Heart left ventricle (tissue), 16 donors: ENCODE data around the gene WWOX. TPM values are rescaled to one million over a fixed set of nuclear protein-coding genes. Genes with fewer than 3 reads are reported as not detected.

ENCODE experiments used
- ATAC-seq, 4 donors: fragments of 200-7000 bp; cut with Tn5 transposase; one replicate each; pipeline ENCODE4 v1.9.1; 2020 to 2022; ENCODE audit warnings: moderate library complexity in 4 of 4, mild to moderate bottlenecking in 3 of 4, moderate number of reproducible peaks in 1 of 4
- DNase-seq, 5 donors: peaks; one replicate each; pipeline ENCODE4 v3.0.0-alpha.2; 2020
- H3K27ac ChIP-seq, 12 donors: fragments of 200-600 bp; sonication (generic) in 4 of 12; one replicate each; pipeline versions ENCODE4 v1.5.0 to v1.8.0; 2016 to 2022; ENCODE audit warnings: mild to moderate bottlenecking in 2 of 12
- H3K27me3 ChIP-seq, 9 donors: fragments of 200-600 bp; sonication (generic) in 2 of 9; one replicate each; pipeline versions ENCODE4 v1.5.1 to v1.8.0; 2016 to 2022; ENCODE audit warnings: mild to moderate bottlenecking in 3 of 9
- H3K36me3 ChIP-seq, 9 donors: fragments of 200-600 bp; sonication (generic) in 2 of 9; one replicate each; pipeline versions ENCODE4 v1.5.0 to v1.8.0; 2018 to 2022; ENCODE audit warnings: mild to moderate bottlenecking in 2 of 9
- H3K4me1 ChIP-seq, 12 donors: fragments of 200-600 bp; sonication (generic) in 4 of 12; one replicate each; pipeline versions ENCODE4 v1.5.0 to v1.8.0; 2016 to 2022; ENCODE audit warnings: mild to moderate bottlenecking in 3 of 12
- H3K4me3 ChIP-seq, 12 donors: fragments of 200-600 bp; sonication (generic) in 4 of 12; one replicate each; pipeline versions ENCODE4 v1.5.0 to v1.8.0; 2017 to 2022; ENCODE audit warnings: mild to moderate bottlenecking in 9 of 12, moderate library complexity in 4 of 12
- H3K9me3 ChIP-seq, 12 donors: fragments of 200-600 bp; sonication (generic) in 4 of 12; one replicate each; pipeline versions ENCODE4 v1.5.0 to v1.8.0; 2016 to 2022; ENCODE audit warnings: mild to moderate bottlenecking in 1 of 12
- POLR2A ChIP-seq, 2 donors: fragments of 450-650 bp; IDR thresholded peaks; one replicate each; pipeline ENCODE4 v1.6.1; 2017; ENCODE audit warnings: antibody characterized with exemption in 2 of 2, mild to moderate bottlenecking in 2 of 2, moderate library complexity in 2 of 2
- WGBS, 4 donors: extraction: QIAGEN DNeasy Blood & Tissue Kit in 2 of 4; methylation state at CpG; one replicate each; pipeline versions ENCODE4 v1.1.5 to v1.1.7; 2013 to 2018; 5-methylcytosine and 5-hydroxymethylcytosine counted together
- intact Hi-C, 10 donors: fragments of 100-400 bp; cut with DNase I; formaldehyde crosslinking; loops; one replicate each; pipeline versions ENCODE4 v1.11.1 to v1.14.2; 2022
- polyA plus RNA-seq, 2 donors: library from polyadenylated mRNA; stranded (reverse); fragments of 200-250 nt; gene quantifications; one replicate each; pipeline ENCODE4 v1.2.3, GENCODE V29; 2013
- total RNA-seq, 9 donors: library from RNA; depleted of rRNA in 2 of 9; stranded (reverse); fragments of >200 nt in 2 of 9; fragmentation: NEBNext Ultra II Directional in 3 of 9; extraction: Animal tissue kit (Norgen Biotek cat#: 25700) in 3 of 9; gene quantifications; one replicate each; pipeline versions ENCODE4 v1.1.0 to v1.2.4, GENCODE V29; 2016 to 2023
- TF ChIP-seq, protein P1 (sequence below), 12 donors: fragments of 200-600 bp; sonication (generic) in 4 of 12; IDR thresholded peaks; one replicate each; pipeline versions ENCODE4 v1.5.0 to v1.8.0; 2018 to 2022; ENCODE audit warnings: antibody characterized with exemption in 12 of 12, mild to moderate bottlenecking in 5 of 12
- donor health status: ischemic (EF 13 %, LVEDD 7.1; RV severe dilation, severe dysfunction).
- donor health status: healthy with polysubstance abuse.
- donor health status: DM: no; HTN: yes; CAD: no.
- donor health status: DM: no; HTN: no; CAD: no.
- donor health status: ischemic (EF 25% LVEDD 6.9; RV normal size, moderate dysfunction).
- donor health status: ischemic (EF 25% LVEDD 5.7; RV mildly dilated, moderate dysfunction).
- donor health status: healthy.
- donor health status: DM: yes; HTN: yes; CAD: no.
- donor health status: ischemic (EF 35%, LVEDD 5.7; RV mildly dilated, moderate dysfunction).
- donor health status: nonischemic (EF 11% LVEDD 7.7; RV severe dilation, severe dysfunction).
- donor health status: DM: yes; HTN: yes; CAD: no.
- donor health status: PGD.
- donor health status: ischemic (EF 29% LVEDD 5.4; RV normal size, mild dysfunction).
- donor health status: nonischemic (EF 23%, LVEDD 6.1; RV moderate dilation, normal function).

The WWOX gene
- total and polyA plus RNA-seq, 11 donors: 4.3 to 18.3 (median 9.1) TPM

DNA sequence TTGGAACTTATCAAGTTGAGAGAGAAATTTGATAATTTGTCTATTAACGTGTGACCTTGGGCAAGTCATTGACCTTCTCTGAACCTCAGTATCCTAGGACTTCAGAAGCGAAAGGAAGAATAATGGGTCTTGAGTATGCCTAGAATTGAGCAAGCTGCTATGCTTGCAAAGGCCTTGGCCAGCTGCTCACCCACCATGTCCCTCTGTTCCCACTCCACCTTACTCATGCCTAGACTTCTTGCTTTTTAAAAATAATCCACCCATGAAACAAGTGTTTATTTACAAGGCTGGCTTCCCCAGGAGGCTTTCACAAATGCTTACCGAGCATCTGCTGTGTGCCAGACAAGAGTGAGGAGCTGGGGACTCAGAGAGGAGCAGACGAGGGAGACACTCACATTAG lies 910.4 kb downstream of the WWOX start:
- DNase-seq (no peak), ATAC-seq (no peak)
- Histone ChIP-seq H3K4me3 (no peak overlapping the region), H3K27ac (no peak overlapping the region), H3K9me3 (no peaks in the 10 kb centered on the region), H3K4me1 (no peaks in the 10 kb centered on the region), H3K27me3 (peaks cover 0 to 6% (median 0%) of the 10 kb centered on the region in 9 donors), H3K36me3 (no peaks in the 10 kb centered on the region)
- 92 to 96% (median 95%) methylated on average over 4 of the region's 4 CpGs for WGBS, 4 donors
- intact Hi-C loops: no loop called here
- TF ChIP-seq, protein P1, sequence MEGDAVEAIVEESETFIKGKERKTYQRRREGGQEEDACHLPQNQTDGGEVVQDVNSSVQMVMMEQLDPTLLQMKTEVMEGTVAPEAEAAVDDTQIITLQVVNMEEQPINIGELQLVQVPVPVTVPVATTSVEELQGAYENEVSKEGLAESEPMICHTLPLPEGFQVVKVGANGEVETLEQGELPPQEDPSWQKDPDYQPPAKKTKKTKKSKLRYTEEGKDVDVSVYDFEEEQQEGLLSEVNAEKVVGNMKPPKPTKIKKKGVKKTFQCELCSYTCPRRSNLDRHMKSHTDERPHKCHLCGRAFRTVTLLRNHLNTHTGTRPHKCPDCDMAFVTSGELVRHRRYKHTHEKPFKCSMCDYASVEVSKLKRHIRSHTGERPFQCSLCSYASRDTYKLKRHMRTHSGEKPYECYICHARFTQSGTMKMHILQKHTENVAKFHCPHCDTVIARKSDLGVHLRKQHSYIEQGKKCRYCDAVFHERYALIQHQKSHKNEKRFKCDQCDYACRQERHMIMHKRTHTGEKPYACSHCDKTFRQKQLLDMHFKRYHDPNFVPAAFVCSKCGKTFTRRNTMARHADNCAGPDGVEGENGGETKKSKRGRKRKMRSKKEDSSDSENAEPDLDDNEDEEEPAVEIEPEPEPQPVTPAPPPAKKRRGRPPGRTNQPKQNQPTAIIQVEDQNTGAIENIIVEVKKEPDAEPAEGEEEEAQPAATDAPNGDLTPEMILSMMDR (IDR thresholded peaks at IDR 0.05): no peak
- TF ChIP-seq POLR2A (IDR thresholded peaks at IDR 0.05): no peak

DNA sequence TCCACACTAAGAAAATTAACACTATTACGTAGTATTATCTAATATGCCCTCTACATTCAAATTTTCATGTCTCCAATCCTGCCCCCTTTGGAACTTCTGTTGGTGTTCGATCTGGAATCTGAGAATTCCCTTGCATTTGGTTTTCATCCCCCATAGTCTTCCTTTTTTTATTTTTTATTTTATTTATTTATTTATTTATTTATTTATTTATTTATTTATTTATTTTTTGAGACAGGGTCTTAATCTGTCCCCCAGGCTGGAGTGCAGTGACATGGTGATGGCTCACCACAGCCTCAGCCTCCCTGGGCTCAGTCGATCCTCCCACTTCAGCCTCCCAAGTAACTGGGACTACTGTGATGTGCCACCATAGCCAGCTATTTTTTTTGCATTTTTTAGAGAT lies 911.8 kb downstream of the WWOX start:
- no peak overlapping the region for H3K4me3 ChIP-seq
- intact Hi-C loops: no loop called here
- H3K9me3 ChIP-seq: no peaks in the 10 kb centered on the region
- 93 to 98% (median 97%) methylated on average over 3 of the region's 3 CpGs for WGBS, 4 donors
- ATAC-seq (no peak), DNase-seq (no peak)
- no peak overlapping the region for H3K27ac ChIP-seq
- no peaks in the 10 kb centered on the region for H3K36me3 ChIP-seq
- H3K4me1 ChIP-seq: no peaks in the 10 kb centered on the region
- TF ChIP-seq, protein P1 (IDR thresholded peaks at IDR 0.05): no peak
- no peak for TF ChIP-seq POLR2A (IDR thresholded peaks at IDR 0.05)
- H3K27me3 ChIP-seq: no peaks in the 10 kb centered on the region

DNA sequence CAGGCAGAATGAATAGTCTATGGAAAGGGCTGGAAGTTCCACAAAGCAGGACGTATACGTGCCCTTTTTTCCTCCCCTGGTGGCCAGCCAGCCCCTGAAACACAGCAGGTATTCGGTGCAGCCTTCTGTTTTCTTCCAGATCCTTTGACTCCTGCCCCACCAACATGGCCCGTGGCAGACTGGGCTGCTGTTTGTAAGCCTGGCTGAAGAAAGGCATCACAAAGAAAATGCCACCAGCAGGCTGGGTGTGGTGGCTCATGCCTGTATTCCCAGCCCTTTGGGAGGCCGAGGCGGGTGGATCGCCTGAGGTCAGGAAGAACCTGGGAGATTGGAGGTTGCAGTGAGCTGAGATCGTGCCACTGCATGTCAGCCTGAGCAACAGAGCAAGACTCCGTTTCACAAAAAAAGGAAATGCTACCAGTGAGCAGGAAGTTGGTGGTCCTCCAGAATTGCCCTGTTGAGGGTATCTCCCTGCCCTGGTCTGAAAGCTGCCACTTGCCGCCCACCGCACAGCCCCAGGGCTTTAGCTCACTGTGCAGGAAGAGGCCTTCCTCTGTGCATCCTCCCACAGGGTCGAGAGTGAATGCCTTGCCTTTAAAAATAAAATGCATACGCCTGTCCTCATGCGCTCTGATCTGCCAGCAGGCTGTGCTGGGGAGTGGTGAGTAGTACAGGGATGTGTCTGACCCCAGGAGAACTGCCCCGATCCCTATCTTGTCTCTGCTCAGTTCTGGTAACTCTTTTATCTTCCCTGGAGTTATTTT lies 913.4 kb downstream of the WWOX start:
- Histone ChIP-seq H3K36me3 (no peaks in the 10 kb centered on the region), H3K9me3 (no peaks in the 10 kb centered on the region), H3K4me3 (no peak overlapping the region), H3K27me3 (no peaks in the 10 kb centered on the region), H3K27ac (no peak overlapping the region), H3K4me1 (no peaks in the 10 kb centered on the region)
- DNase-seq (no peak), ATAC-seq (no peak)
- intact Hi-C loops: no loop called here
- 74 to 85% (median 80%) methylated on average over 15 of the region's 15 CpGs for WGBS, 4 donors
- TF ChIP-seq, protein P1 (IDR thresholded peaks at IDR 0.05): no peak
- TF ChIP-seq POLR2A (IDR thresholded peaks at IDR 0.05): no peak

DNA sequence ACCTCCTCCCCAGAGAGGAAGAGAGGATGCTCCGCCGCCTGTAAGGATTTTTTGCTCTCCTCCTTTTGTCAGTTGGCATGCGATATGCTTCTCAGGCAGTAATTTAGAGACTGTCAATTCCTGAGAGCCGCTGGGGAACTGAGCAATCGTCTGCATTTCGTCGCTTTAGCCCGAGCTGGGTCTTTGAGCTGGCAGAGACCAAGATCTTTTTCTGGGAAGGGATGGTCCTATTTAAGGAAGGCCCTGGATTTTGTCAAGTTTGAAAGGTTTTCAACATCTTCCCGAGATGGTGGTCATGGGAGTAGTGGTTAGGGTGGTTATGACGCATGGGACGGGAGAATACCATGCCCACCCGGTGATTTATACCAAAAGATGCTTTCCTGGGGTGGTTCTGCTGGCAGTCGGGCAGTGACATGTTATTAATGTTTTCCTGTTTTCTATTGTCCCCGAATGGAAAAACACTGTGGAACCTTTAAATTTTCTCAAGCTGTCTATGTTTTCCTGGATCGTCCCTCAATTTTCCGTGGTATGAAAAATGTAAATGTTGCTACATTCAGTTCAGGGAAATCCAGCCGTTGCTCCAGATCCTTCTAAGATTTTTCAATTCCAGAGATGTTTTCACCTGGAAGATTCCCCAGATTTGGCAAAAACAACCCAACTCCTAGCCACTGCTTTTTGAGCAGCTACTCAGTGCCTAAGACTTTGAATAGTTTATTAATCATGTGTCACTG lies 914.6 kb downstream of the WWOX start:
- no peaks in the 10 kb centered on the region for H3K9me3 ChIP-seq
- intact Hi-C loops: no loop called here
- 78 to 86% (median 79%) methylated on average over 17 of the region's 17 CpGs for WGBS, 4 donors
- H3K4me1 ChIP-seq: no peaks in the 10 kb centered on the region
- no peaks in the 10 kb centered on the region for H3K36me3 ChIP-seq
- H3K27ac ChIP-seq: no peak overlapping the region
- ATAC-seq: no peak
- no peak overlapping the region for H3K4me3 ChIP-seq
- H3K27me3 ChIP-seq: no peaks in the 10 kb centered on the region
- no peak for TF ChIP-seq POLR2A (IDR thresholded peaks at IDR 0.05)
- TF ChIP-seq, protein P1 (IDR thresholded peaks at IDR 0.05): no peak
- no peak for DNase-seq
